HG02870 (cell line): ENCODE results near the gene SRSF6.
"Not testable (repeated sequence)": the region's sequence is repeated elsewhere in the genome, so short reads cannot be mapped to it uniquely, and the experiment has no call there.

Source experiments
- ATAC-seq: cut with Tn5 transposase; IDR thresholded peaks from one replicate; pipeline ENCODE4 v1.9.1; 2021; ENCODE audit warnings: mild to moderate bottlenecking, moderate library complexity; ENCODE audit not compliant: unreplicated experiment

The SRSF6 gene

DNA sequence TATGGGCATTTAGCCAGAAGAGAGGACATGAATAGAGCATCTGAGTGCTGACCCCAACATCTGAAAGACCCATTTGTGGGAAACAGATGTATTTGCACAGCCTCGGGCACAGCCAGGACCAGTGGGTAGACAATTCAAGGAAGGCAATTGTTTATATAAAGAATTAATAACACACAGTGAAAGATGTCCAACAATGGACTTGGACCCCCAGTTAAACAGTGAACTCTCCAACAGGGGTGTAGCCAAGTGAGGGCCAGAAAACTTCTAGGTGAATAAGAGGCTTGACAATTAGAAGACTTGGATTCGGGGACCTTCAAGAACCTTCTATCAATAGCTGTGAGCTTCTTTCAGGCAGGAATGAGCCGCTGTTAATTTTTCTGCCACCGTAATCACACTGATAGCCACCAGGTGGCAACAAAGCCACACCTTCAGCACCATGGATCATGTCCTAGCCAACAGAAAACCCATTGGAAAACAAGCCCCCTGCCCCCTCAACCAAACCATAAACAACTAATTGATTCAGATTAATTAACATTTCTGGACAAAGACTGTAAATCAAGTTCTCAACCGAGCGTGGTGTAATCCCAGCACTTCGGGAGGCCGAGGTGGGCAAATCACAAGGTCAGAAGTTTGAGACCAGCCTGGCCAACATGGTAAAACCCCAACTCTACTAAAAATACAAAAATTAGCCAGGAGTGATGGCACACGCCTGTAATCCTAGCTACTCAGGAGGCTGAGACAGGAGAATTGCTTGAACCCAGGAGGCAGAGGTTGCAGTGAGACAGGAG, 8.8 kb upstream of the SRSF6 start:
- ATAC-seq = no peak

DNA sequence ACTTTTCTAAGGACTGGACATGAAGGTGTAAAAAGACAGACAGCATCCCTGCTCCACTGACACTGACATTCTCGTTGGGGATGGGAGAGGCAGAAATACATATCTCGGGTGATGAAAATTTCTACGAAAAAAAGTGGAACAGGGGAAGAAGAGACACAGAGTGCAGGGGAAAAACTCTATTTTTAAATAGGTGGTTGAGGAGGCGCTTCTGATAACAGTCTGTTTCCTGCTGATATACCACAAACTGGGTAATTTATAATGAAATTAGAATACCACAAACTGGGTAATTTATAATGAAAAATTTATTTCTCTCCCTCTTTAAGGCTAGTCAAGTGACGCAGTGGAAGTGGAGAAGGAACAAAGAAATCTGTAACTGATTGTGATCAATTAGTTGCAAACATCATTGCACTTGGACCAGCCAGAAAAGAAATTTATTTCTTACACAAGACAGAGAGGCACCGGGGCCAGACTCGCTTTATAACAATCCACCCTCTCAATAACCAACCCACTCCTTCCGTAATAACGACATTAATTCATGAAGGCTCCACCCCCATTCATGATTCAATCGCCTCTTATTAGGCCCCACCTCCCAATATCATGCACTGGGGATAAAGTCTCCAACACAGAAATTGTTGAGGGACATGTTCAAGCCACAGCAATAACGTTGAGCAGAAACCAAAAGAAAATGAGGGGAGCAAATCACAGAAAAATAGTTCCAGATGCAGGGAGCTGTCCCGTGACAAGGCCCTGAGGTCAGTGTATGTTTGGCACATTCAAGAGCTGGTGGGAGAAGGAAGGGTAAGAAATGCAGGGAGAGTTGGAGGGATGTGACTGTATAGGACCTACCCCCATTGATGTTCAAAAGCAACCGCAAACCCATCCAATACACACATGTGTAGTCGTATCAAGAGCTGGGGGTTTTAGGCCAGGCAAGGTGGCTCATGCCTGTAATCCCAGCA, 6.6 kb upstream of the SRSF6 start:
- ATAC-seq = no peak

DNA sequence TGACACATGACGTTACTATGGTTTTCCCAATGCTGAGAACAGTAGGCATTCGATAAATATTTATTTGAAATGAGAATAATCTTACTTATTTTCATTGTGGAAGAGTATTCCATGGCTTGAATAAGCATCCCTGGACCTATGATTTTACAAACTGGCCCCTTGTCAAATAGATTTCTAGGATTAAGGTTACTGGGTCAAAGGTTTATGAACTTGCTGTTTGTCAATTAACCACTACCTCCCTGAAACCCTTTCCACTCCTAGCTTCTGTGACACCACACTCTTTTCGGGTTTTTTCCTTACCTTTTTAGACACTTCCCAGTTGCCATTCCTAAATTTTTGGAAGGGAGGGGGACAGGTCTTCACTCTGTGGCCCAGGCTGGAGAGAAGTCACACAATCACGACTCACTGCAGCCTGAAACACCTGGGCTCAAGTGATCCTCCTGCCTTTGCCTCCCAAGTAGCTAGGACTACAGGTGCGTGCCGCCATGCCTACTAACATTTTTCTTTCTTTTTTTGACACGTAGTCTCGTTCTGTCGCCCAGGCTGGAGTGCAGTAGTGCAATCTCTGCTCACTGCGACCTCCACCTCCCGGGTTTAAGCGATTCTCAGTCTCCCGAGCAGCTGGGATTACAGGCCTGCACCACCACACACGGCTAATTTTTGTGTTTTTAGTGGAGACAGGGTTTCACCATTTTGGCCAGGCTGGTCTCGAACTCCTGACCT, 5.1 kb upstream of the SRSF6 start:
- no peak for ATAC-seq

DNA sequence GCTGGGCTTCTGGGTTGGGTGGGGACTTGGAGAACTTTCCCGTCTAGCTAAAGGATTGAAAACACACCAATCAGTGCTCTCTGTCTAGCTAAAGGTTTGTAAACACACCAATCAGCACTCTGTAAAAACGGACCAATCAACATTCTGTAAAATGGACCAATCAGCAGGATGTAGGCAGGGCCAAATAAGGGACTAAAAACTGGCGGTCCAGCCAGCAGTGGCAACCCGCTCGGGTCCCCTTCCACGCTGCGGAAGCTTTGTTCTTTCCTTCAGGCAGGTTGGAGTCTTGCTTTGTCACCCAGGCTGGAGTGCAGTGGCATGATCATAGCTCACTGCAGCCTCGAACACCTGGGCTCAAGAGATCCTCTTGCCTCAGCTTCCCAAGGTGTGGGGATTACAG, 1.4 kb upstream of the SRSF6 start:
- ATAC-seq = not testable (repeated sequence)

DNA sequence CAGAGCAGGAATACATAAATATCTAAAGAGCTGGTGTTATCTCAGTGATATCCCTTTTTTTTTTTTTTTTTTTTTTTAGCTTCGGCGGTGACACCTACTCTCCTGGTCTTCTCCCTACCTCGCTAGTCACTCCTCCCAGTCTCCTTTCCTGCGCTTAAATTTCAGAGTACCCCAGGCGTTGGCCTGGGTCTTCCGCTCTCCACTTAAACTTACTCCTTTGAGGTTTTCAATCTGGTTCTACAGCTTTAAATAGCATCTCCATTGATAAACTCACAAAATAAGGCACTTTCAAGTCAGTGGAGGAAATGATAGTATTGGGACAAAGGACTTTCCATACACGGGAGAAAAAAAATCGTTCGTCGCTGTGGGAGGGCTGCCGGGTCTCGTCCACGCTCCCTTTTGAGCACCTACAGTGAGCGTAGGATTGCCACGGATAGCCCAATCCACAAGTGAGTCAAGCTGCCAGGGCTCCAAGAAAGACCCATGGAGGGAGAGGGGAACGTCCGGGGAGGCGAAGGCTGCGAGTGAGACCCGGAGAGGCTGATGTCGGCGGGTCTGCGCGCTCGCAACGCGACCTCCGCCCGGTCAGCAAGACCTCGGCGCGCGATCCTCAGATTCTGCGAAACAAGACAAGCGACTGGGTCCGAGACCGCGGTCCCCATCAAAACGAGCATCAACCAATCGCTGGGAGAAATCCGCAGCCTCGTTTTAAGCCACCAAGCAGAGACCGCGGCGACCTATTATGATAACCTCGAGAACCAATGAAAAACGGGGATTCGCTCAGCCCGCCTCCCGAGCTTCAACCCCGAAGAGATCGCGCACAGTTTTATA, 672 bp upstream of the SRSF6 start:
- ATAC-seq = peak; percentile 83

DNA sequence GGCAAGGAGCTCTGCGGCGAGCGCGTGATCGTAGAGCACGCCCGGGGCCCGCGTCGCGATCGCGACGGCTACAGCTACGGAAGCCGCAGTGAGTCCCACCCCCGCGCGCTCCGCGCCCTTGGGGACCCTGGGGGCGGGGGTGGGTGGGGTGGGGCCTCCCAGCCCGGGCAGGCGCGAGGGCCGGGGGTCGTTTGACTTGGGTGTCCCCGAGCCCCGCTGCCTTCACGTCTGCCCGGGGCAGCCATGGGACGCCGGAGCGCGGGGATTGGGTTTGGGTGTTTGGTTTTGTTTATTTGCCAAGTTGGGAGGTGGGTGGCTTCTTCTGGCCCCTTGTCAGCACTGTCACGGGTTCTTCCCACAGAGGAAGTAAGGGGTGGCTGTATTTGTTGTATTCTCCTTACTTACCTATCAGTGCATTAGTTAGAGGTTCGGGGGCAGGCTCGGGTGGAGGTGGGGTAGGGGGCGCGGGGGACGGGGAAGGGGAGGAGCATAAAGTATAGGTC, 777 bp downstream of the SRSF6 start:
- ATAC-seq = peak; percentile 6

DNA sequence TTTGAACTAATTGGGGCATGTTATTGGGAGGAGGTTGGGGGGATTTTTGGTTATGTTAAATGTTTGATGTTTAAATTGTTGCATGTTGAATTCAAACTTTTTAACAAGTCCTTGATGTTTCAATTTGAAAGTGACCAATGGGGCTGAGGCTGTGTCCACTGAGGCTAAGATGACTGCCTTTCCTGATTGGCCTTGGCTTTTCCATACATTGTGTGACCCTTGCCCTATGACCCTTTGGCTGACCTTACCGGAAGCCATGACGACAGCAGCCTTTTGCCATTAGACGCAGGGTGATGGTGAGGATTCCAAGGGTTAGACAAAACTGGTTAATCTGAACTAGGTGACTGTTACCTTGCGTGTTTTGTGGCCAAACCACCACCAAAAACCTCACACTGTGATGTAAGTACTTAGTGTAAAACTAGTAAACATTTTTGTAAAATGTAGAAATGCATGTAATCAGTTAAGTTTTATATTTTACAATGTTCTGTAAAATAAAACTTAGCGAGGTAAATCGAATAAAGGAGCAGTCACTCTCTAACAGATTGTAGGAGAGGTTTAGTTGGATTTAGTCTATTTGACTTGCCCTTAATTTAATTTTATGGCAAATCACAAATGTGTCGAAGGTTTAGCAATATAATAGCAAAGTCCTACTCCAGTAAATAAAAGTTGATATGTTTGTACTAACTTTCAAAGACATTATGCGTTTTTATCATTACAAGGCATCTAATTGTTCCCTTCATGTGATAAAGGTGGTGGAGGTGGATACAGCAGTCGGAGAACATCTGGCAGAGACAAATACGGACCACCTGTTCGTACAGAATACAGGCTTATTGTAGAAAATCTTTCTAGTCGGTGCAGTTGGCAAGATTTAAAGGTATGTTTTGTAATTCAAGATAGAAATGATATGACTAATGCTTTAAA, 1.6 kb downstream of the SRSF6 start:
- ATAC-seq = no peak

DNA sequence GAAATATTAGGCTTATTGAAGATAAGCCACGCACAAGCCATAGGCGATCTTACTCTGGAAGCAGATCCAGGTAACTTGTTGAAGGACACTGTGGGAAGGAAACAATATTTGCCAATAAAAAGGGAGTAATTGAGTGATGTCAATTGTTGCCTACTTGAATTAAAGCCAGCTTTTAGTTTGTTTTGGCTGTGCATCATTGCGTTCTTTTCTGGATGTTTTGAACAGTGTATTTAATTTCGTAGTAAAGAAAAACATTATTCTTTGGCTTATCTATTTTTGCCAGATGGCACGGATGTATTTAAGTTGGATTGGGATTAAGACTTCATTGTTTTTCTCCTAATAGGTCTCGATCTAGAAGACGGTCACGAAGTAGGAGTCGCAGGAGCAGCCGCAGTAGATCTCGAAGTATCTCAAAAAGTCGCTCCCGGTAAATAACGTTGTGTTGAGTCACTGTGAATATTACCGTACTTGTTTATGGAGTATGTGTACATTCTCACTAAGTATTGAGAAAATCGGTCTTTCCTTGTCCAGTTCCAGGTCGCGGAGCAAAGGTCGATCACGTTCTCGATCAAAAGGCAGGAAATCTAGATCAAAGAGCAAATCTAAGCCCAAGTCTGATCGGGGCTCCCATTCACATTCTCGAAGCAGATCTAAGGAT, 2.6 kb downstream of the SRSF6 start:
- no peak for ATAC-seq

DNA sequence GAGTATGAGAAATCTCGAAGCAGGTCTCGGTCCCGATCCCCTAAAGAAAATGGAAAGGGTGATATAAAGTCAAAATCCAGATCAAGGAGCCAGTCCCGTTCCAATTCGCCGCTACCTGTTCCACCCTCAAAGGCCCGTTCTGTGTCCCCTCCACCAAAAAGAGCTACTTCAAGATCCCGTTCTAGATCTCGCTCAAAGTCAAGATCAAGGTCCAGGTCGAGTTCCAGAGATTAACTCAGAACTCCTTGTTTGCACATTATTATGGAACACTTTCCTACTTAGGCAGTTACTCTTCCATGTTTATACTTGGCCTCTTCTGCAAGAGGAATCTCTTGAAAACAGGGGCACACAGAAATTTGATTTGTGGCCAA, 3.1 kb downstream of the SRSF6 start:
- ATAC-seq = no peak

DNA sequence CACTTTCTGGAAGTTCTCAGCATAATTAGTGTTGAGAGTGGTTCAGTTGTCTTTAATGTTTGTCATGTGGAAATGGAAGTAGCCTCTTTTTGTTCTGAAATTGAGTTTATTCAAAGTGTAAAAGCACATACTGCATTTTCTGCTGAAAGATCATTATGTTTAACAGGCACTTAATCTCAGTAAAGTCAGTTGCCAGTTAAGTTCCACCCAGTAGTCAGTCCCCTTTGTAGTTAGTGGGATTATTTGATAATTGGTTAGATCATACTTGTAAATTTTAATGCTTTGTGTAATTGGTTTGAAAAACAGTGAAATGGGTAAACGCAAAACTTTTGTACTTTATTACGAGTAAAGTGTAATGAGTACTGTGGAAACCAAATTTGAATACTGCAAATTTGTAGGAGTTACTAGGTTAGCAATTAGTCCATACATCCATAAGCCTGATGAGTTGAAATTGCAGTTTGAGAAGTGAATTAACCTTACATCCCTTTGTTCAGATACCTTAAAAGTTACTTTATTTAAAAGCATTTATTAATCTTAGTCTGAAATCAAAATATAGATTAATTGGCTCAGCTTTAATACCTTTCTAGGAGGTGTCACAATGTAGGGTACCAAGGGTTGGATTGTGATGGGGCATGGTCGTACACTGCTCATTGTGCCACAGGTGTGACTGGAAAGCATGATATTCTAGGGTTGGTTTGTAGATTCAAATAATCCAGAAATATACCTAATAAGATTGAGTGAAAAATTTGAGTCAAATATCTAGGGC, 4.4 kb downstream of the SRSF6 start:
- no peak for ATAC-seq

DNA sequence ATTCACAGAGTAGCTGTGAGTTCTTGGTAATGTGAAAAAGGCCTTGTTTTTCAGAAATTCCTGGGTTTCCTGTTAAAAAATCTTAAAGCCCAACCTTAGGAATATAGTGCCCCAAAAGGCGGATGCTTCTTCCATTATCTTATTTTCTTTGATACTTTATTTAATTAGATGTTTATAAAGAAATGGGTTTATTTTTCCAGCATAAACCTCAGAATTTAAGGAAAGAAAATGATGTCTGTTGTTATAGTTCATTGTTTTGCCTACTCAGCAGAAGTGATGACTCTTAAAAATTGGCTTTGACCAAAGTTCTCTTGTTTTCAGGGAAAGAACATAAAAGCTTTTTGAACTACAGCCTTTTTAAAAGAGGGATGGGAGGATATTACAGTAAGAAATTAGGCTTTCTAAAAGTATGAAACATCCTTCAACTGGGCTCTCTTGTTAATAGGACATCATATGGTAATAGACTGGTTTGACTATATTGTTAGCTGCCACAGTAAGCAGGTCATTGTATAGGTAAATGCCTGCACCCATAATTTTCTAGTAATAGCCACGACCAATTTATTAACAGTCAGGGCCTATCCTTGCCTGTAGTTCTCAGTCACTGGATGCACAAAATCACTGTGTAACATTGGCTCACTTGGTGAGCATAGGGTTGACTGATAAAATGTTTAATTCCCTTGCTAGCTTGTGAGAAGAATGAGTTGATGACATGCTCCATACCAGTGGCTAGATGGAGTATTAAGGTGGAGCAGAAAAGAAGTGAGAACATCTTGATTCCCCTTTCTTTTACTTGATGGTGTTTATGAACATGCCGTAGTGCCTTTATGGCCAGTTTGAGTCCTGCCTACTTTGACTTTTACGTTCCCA, 5.2 kb downstream of the SRSF6 start:
- no peak for ATAC-seq

DNA sequence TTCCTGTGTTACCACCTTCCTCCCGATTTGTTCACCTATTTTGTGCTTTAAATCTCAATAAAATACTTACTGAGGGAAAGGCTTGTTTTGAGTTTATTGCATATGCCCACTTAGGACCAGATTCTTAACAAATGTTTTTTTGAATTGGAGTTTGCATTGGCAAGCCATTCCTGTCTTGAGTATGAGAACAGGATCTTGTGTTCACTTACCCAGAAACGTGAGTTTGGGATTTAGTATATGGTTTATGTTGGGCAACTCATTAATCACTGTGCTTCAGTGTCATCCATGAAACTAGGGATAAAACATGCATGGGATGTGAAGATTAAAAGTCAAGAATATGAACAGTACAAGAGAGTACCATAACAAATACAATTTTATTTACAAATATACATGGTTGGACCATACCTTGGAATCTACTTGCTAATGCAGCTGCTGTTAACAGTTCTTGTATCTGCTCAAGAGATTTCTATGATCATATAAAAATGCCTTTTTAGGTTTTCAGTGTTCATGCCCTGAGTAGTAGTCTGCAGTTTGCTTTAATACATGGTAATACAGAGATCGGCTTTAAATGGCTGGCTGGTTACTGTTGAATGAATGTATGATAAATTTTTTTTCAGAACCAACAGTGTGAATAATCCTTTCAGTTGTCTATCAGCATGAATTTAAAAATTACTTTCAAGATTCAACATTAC, 6.0 kb downstream of the SRSF6 start:
- no peak for ATAC-seq

DNA sequence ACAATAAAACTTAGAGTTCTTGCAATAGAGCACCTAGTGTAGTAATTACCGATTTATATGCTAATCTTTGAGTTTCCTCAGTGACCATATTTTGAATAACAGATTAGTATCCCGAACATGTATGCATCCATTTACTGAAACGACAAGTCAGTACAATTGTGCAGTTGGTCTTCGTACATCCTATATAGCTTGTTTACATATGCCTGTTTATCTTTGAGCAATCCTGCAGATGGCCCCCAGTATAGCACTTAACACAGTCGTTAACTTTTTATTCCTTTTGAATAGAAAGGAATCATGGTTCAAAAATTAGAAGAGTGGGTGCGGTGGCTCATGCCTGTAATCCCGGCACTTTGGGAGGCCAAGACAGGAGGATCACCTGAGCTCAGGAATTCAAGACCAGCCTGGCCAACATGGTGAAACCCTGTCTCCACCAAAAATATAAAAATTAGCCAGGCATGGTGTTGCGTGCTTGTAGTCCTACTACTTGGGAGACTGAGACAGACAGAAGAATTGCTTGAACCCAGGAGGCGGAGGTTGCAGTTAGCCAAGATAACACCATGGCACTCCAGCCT, 6.6 kb downstream of the SRSF6 start:
- ATAC-seq = no peak

DNA sequence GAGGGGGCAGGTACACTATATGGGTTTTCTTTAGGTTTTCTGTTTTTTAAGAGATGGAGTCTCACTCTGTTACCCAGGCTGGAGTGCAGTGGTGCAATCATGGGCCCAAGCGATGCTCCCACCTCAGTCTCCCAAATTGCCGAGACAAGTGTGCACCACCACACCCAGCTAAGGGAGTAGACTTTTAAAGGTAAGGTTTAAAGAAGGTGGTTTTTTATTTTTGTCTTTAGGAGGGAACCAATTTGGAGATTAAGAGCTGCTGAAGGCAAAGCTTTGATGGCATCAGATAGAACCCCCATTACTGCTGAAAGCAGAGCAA, 7.9 kb downstream of the SRSF6 start:
- ATAC-seq = no peak

DNA sequence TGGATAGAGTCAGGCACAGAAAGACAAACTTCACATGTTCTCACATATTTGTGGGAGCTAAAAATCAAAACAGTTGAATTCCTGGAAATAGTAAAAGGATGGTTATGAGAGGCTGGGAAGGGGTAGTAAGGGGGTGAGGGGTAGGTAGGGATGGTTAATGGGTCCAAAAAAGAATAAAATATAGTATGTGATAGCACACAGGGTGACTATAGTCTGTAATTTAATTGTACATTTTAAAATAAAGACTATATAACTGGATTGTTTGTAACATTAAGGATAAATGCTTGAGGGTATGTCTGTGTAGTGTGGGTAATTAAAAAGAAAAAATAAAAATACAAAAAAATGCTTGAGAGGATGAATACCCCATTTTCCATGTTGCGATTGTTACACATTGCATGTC, 9.9 kb downstream of the SRSF6 start:
- ATAC-seq = no peak

DNA sequence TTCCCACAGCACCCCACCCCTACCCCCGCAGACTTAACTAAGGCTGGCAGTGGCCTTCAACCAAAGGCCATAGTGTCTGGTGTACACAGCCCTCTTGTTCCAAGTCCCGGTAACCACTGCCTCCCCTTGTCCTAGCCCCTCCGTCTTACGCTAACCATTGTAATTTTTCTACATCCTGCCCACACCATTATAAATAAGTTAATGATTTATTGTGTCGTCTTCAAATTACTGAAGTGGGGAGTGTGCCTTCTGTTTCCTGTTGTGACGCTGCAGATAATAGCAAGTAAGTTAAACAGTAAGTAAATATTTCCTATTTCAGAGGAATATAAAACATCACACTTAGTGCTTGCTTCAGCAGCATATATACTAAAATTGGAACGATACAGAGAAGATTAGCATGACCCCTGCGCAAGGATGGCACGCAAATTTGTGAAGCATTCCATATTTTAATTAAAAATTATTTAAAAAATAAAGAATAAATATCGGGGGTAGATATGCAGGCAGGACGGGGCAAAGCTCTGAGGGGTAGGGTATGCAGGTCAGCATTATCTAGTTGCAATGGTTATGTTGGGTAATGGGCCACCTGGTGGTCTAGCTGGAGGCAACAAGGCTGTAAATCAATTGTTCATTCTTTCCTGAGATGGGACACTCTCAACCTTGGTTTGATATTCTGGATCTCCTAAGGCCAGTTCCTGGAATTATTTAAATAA, 15.1 kb downstream of the SRSF6 start:
- no peak for ATAC-seq
